OCI-M2 (cell line): Measurements from ENCODE around the gene PTPN3.
"Not testable (repeated sequence)": the region's sequence is repeated elsewhere in the genome, so short reads cannot be mapped to it uniquely, and the experiment has no call there.

Experiments
- DNase-seq: peaks from one replicate; lab custom pipeline; 2025; ENCODE audit not compliant: unreplicated experiment; lab: John Stamatoyannopoulos, UW

Gene PTPN3, protein sequence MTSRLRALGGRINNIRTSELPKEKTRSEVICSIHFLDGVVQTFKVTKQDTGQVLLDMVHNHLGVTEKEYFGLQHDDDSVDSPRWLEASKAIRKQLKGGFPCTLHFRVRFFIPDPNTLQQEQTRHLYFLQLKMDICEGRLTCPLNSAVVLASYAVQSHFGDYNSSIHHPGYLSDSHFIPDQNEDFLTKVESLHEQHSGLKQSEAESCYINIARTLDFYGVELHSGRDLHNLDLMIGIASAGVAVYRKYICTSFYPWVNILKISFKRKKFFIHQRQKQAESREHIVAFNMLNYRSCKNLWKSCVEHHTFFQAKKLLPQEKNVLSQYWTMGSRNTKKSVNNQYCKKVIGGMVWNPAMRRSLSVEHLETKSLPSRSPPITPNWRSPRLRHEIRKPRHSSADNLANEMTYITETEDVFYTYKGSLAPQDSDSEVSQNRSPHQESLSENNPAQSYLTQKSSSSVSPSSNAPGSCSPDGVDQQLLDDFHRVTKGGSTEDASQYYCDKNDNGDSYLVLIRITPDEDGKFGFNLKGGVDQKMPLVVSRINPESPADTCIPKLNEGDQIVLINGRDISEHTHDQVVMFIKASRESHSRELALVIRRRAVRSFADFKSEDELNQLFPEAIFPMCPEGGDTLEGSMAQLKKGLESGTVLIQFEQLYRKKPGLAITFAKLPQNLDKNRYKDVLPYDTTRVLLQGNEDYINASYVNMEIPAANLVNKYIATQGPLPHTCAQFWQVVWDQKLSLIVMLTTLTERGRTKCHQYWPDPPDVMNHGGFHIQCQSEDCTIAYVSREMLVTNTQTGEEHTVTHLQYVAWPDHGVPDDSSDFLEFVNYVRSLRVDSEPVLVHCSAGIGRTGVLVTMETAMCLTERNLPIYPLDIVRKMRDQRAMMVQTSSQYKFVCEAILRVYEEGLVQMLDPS

GRCh38 chr9:109498195-109499092 is at the start of gene PTPN3:
Gene PTPN3 (minus strand): TSS chr9:109498307. CDS start chr9:109463434, 34,873 bp downstream.
- DNase-seq: no peak

- not testable (repeated sequence) for DNase-seq
These were observed 46.8 kb upstream of the PTPN3 start for GRCh38 chr9:109544954-109545353.

DNA sequence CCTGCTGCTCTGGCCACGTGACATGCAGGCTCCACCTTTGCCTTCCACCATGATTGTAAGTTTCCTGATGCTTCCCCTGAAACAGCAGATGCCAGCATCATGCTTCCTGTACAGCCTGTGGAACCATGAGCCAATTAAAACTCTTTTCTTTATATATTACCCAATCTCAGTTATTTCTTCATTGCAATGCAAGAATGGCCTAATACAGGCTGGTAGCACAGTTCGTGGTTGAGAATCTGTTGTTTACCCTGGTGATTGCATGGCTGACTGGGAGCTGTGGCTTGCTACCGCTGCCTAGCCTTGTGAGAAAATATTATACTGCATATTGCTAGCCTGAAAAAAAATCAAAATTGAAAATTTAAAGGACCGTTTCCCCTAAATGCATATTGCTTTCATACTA is 44.8 kb upstream of the PTPN3 start:
- no peak for DNase-seq

- no peak for DNase-seq
These were observed 40.2 kb upstream of the PTPN3 start for GRCh38 chr9:109538346-109538745.

GRCh38 chr9:109537288-109537687 is 39.2 kb upstream of the PTPN3 start:
- no peak for DNase-seq

DNA sequence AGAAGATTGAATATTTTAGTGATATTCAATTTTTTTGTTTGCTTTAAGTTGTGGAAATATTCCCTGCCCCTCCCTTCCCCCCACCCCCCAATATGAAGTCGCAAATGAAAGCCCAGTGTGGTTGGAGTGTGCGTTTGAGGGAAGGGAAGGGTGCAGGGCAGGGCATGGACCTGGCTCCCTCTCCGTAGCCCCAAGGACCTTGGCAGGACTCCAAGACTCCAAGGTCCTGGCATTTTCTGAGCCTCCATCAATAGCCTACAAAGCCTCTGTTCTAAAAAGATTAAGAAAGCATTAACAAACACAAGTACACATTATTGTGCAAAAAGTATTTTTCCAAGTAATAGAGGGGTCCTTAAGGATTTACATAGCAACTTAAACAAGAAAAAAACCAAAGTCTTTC is 38.8 kb upstream of the PTPN3 start:
- DNase-seq: no peak

- no peak for DNase-seq
These were observed 37.3 kb upstream of the PTPN3 start for GRCh38 chr9:109535365-109535764.

DNA sequence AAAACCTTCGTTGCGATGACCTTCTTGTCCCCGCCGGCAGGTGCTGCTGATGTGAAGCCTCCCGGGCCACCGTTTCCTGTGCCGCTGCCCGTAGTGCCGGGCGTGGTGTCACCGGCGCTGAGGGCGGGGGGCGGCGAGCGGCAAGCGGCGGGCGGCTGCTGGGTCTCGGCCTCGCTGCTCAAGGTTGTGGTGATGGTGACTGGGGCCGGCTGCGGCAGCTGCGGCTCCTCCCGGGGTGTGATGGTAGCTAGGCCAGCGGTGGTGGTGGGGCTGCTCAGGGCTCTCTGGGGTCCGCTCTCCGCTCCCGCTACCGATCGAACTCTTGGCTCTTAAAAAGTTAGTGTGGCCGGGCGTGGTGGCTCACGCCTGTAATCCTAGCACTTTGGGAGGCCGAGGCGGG is 36.0 kb upstream of the PTPN3 start:
- no peak for DNase-seq

DNA sequence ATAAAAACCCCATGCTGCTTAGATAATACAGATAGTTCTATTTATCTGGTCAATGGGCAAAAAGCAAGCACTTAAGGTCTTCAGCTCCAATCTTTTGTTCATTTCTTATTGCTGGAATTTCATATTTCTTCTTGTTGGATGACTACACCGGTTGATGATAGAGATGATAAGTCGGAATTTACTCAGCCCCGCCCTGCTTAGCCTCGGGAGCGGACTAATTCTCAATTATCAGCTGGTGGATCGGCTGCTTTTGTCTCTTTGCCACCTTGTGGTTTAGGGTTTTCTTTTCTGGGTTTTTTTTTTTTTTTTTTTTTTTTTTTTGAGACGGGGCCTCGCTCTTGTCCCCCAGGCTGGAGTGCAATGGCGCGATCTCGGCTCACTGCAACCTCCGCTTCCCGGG is 34.5 kb upstream of the PTPN3 start:
- not testable (repeated sequence) for DNase-seq

GRCh38 chr9:109522106-109522505 is 24.0 kb upstream of the PTPN3 start:
- no peak for DNase-seq

DNA sequence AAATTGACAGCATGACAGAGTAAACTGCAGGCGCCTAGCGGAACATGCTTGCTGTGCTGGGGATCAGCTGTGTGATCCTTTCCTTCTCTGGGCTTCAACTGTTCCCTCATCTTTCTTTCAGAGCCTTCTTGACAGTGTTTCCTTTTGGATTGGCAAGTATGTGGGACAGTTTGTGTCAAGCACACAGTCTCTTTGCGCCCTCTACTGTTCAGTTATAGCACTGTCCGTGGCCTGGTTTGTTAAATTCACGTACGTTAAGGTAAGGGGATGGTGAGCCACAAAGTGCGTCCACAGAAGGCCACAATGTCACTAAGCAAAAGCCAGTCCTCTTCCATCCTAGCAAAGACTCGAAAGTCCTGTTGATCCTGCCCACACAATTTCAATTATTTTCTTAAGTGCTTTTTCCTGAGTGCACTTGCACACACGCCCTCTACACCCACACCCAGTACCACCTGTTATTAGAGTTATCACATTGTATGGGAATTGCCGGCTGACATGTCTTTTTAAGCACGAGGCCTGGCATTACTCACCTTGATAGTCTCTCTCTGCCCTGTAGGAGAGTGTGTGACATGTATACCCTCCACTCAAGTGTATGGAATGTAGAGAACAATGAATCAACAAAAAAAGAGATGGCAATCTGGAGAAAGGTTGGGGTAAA is 22.5 kb upstream of the PTPN3 start:
- DNase-seq: no peak

DNA sequence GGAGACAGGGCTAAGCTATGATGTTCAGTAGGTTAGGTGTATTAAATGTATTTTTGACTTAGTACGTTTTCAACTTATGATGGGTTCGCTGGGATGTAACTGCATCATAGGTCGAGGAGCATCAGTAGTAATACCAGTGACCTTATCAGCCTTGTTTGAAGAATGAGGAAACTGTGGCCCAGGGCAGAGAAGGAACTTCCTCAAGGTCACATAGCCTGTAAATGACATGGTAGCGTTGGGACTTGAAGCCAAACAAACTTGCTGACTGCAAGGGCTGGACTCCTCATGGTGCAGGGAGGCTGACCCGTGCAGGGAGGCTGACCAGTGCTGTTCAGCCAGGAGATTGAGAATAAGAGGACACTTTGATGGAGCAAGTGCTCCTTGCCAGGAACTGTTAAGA is 21.3 kb upstream of the PTPN3 start:
- no peak for DNase-seq

GRCh38 chr9:109518621-109519335 is 20.7 kb upstream of the PTPN3 start:
- no peak for DNase-seq

DNA sequence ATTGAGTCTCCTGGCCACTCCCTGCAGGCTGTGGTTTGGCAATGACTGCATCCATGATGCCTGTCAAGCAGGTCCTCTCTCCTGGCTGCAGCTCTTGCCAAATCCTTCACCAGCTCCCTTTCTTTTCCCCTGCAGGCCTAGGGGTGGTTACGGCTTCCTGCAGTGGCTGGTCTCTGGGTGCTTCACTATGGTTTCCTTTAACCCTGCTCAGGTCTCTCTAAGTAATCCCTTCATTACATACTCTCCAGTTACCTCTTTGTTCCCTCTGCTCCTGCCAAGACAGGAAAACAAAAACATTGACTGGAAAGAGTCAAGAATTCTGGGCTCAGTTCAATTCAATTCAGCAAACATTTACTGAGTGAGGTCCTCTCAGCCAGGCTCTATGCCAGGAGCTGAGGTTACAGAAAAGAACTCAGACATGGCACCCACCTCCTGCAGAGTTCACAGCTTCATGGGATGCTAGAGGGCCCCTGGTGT is 19.8 kb upstream of the PTPN3 start:
- DNase-seq: no peak

- DNase-seq: no peak
These were observed 15.8 kb upstream of the PTPN3 start for GRCh38 chr9:109513871-109514270.

DNA sequence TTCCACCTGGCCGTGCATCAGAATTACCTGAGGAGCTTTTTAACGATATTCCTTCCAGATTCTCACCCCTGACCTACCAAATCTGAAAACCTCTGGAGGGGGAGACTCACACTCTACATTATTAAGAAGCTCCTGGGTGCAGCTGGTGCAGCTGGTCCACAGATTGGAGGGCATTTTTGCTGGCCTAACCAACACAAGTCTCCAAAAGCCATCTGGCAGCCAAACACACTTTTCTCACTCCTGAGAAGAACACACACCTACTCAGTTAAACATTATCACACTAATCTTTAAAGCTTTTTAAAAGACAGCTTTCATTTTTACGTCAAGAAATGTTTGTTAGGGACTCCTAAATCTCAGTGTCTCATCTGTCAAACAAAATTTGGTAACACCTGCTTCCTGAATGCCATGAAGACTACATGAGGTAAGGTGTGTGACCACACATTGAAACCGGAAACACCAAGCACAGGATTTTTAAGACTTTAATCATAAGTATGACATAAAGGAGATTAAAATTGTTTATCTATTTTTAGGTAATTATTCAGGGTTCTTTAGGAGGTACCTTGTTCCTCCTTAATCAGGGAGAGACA is 14.2 kb upstream of the PTPN3 start:
- DNase-seq: no peak

GRCh38 chr9:109510506-109510905 is 12.4 kb upstream of the PTPN3 start:
- DNase-seq: no peak

GRCh38 chr9:109510042-109510441 is 11.9 kb upstream of the PTPN3 start:
- not testable (repeated sequence) for DNase-seq

DNA sequence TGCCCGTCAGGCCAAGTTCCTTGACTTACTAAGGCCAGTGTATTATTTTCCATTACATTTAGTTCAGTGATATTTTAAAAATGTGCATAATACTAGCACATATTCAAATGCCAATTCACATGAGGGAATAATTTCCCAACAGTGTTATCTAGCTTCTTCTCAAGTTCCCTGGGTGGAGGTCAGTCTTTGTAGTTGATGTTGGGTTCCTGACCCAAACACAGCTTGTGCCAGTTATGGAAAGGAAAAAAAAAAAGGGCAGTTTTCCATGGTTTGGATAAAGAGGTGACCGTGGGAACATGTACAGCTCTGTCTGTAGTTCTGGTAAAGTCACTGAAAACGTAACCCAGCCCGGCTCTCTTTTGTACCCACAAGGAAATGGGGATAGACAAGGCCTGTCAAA is 11.5 kb upstream of the PTPN3 start:
- DNase-seq: no peak
